ENCODE data around the gene EDEM2. TPM values are rescaled to one million over a fixed set of nuclear protein-coding genes. Genes with fewer than 3 reads are reported as not detected.
"Not testable (repeated sequence)": the region's sequence is repeated elsewhere in the genome, so short reads cannot be mapped to it uniquely, and the experiment has no call there.

The EDEM2 gene, protein sequence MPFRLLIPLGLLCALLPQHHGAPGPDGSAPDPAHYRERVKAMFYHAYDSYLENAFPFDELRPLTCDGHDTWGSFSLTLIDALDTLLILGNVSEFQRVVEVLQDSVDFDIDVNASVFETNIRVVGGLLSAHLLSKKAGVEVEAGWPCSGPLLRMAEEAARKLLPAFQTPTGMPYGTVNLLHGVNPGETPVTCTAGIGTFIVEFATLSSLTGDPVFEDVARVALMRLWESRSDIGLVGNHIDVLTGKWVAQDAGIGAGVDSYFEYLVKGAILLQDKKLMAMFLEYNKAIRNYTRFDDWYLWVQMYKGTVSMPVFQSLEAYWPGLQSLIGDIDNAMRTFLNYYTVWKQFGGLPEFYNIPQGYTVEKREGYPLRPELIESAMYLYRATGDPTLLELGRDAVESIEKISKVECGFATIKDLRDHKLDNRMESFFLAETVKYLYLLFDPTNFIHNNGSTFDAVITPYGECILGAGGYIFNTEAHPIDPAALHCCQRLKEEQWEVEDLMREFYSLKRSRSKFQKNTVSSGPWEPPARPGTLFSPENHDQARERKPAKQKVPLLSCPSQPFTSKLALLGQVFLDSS
- 17.9 TPM for polyA plus RNA-seq (2013, experiment 1 of 2; ENCODE audit: insufficient read length)
- 16.4 TPM for polyA plus RNA-seq (2013, experiment 2 of 2; ENCODE audit: insufficient read length)

DNA sequence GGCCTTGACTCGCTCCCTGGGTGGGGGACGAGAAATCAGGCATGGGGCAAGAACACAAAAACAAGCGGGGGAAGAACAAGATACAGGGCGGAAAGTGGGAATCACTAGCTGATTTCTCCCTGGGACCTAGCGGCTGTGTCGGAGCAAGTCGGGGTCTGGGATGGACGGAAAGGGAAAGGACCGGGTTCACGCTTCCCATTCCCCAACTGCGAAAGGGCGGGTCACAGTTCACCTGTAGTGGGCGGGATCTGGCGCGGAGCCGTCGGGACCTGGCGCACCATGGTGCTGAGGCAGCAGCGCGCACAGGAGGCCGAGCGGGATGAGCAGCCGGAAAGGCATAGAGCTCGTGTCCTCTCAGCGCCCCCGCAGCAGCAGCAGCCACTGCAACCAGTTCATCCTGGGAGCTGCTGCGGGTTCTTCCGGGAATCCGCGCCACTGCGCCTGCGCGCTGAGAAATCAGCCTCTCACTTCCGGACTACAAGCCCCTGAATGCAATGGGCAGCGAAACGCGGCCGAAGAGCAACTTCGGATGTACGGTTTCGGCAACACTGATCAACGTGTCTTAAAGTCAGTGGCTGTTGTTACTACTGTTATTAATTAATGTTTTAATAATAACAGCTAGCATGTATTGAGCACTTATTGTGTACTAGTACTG lies at the start of gene EDEM2:
Gene EDEM2, minus strand, starts transcription at position 417 of the 655 bp plus-strand sequence. Its CDS starts 78 bp downstream, at position 339.
- peak; percentile 94 for DNase-seq

DNA sequence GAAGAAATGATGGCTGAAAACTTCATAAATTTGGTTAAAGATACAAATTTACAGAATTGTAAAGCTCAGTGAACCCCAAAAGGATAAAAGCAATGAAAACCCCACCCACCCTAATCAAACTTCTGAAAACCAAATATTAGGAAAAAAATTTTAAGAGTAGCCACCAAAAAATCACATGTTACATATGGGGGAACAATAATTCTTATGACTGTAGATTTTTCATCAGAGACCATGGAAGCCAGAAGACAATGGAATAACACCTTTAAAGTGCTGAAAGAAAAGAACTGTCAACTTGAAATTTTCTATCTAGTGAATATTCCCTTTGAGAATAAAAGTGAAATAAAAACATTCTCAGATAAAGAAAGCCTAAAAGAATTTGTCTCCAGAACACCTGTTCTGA lies 49.2 kb upstream of the EDEM2 start:
- no peak for DNase-seq

DNA sequence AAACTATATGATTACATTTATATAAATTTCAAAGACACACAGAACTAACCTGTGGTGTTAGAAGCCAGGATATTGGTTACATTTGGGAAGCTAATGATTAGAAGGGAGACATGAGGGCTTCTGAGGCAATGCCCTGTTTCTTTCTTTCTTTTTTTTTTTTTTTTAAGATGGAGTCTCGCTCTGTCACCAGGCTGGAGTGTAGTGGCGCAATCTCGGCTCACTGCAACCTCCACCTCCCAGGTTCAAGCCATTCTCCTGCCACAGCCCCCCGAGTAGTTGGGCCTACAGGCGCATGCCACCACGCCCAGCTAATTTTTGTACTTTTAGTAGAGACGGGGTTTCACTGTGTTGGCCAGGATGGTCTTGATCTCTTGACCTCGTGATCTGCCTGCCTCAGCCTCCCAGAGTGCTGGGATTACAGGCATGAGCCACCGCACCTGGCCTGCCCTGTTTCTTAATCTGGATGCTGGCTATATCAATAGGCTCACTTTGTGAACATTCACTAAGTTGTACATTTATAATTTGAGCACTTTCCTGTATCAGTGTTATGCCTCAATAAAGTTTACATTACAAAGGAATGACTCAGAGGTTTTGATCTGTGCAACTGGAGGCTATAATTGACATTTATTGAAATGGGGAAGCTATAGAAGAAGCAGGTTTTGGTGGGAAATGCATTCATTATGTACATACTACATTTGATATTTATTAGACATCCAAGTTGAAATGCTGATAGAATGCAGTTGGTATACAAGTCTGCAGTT lies 46.1 kb upstream of the EDEM2 start:
- DNase-seq = not testable (repeated sequence)

GRCh38 chr20:35192118-35192872 lies 45.2 kb upstream of the EDEM2 start:
- no peak for DNase-seq

- no peak for DNase-seq
Measured at GRCh38 chr20:35191419-35192117, 44.4 kb upstream of the EDEM2 start.

DNA sequence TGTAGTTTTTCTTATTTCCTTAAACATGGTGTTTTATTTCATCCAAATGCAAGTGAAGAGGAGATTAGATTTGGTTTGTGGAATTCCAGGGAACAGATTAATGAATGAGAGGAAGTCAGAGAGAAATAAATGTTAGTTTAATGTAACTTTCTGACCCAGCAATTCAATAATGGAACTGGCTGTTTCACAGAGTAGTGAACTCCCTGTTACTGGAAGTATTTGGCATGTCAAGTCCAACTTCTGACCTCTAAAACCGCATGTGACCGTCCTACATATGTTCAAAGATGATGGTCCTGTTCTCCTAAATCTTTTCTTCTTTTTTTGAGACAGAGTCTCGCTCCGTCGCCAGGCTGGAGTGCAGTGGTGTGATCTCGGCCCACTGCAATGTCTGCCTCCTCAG lies 43.4 kb upstream of the EDEM2 start:
- DNase-seq = no peak

- not testable (repeated sequence) for DNase-seq
Measured at GRCh38 chr20:35189223-35189622, 42.1 kb upstream of the EDEM2 start.

GRCh38 chr20:35187584-35188190 lies 40.6 kb upstream of the EDEM2 start:
- DNase-seq = no peak

DNA sequence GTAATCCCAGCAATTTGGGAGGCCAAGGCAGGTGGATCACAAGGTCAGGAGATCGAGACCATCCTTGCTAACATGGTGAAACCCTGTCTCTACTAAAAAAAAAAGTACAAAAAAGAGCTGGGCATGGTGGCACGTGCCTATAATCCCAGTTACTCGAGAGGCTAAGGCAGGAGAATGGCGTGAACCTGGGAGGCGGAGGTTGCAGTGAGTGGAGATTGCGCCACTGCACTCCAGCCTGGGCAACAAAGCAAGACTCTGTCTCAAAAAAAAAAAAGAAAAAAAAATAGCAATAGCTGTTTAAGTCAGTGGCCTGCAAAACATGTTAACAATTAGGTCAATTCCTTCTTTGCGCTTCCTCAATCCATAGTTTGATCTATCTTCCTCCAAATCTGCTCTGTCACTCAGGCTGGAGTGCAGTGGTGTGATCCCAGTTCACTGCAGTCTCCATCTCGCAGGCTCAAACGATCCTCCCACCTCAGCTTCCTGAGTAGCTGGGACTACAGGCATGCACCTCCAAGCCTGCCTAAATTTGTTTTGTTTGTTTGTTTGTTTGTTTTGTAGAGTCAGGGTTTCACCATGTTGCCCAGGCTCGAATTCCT lies 39.7 kb upstream of the EDEM2 start:
- DNase-seq = not testable (repeated sequence)

- DNase-seq = no peak
Measured at GRCh38 chr20:35181731-35182130, 34.6 kb upstream of the EDEM2 start.

DNA sequence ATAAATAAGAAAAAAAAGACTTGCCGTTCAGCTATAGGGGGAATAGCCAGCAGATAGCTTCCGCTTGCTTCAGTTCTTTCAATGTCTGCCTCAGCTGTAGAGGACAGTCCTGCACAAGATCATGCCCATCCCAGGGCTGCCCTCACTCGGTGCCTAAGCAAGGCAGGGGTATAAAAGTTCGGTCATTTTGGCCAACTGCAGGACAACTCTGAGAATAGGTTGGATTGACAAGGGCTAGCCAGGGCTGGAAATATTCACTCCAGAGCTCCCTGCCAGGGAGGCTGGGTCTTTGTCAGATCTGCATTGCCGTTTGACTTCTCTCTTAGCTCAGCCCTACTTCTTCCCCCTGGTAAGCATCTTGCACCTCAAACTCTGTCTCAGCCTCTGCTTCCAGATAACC lies 33.1 kb upstream of the EDEM2 start:
- no peak for DNase-seq

GRCh38 chr20:35179292-35180212 lies 32.4 kb upstream of the EDEM2 start:
- DNase-seq = no peak

GRCh38 chr20:35176132-35176531 lies 29.0 kb upstream of the EDEM2 start:
- no peak for DNase-seq

- no peak for DNase-seq
Measured at GRCh38 chr20:35174458-35175216, 27.5 kb upstream of the EDEM2 start.

- DNase-seq = no peak
Measured at GRCh38 chr20:35173576-35174192, 26.5 kb upstream of the EDEM2 start.

GRCh38 chr20:35172434-35172806 lies 25.3 kb upstream of the EDEM2 start:
- no peak for DNase-seq

- peak; percentile 89 for DNase-seq
Measured at GRCh38 chr20:35171753-35172433, 24.8 kb upstream of the EDEM2 start, which contains the start of gene PROCR. TSS of gene PROCR (plus strand) at chr20:35172072. CDS start at chr20:35172155, 83 bp downstream.
